ENCODE results near the gene SLC9B2. TPM values are rescaled to one million over a fixed set of nuclear protein-coding genes. Genes with fewer than 3 reads are reported as not detected.

SLC9B2 gene, protein sequence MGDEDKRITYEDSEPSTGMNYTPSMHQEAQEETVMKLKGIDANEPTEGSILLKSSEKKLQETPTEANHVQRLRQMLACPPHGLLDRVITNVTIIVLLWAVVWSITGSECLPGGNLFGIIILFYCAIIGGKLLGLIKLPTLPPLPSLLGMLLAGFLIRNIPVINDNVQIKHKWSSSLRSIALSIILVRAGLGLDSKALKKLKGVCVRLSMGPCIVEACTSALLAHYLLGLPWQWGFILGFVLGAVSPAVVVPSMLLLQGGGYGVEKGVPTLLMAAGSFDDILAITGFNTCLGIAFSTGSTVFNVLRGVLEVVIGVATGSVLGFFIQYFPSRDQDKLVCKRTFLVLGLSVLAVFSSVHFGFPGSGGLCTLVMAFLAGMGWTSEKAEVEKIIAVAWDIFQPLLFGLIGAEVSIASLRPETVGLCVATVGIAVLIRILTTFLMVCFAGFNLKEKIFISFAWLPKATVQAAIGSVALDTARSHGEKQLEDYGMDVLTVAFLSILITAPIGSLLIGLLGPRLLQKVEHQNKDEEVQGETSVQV
- 24.1 TPM for total RNA-seq
- polyA plus RNA-seq = 10 to 100 TPM in 3 of 4 donors, 1 to 10 TPM in 1; 9.7 to 17.7 (median 13.1) TPM

DNA sequence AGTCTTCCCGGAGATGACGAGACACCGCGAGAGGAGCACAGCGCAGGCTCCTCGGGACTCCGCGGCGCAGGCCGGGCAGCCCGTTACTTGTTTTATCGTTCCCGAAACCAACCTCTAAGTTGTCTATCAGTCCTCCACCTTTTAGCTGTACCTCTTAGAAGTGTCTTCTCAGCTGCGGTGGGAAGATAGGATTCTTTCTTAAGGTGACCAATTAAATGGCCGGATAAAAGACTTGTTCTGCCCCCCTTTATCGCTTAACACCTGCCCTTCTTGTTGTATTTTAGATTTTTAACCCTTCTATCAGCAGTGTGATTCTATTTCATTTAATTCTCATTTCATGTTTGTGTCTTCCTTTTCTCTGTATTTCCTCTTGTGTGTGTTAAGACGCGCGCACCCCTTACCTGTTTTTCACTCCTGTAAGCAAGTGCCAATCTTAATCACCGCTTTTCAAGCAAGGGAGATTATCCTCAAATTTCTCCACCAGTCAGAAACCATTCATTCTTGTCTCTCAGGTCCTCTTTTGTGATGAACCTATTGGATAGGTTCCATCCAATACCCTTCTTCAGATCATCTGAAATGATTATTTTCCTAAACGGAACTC lies at the start of gene SLC9B2:
SLC9B2 (minus strand) TSS at position 15 of the 601 bp plus-strand sequence. CDS start 9,211 bp downstream, outside the sequence.
- no peaks in the 10 kb centered on the region for H3K9me3 ChIP-seq (ENCODE audit: control insufficient read depth in 2 of 2, low read length in 2 of 2)
- H3K27me3 ChIP-seq (ENCODE audit: control insufficient read depth, insufficient read depth, low read length) = no peaks in the 10 kb centered on the region
- Mint-ChIP-seq H3K4me3 (peak within 1 kb of the TSS; percentile 92 to 99 (median 98)), H3K27me3 (no peaks in the 10 kb centered on the region), H3K4me1 (peaks cover 23 to 56% (median 38%) of the 10 kb centered on the region in 4 donors), H3K27ac (peak within 1 kb of the TSS; percentile 93 to 99 (median 99)), H3K36me3 (peaks cover 5% of the 10 kb centered on the region), H3K9me3 (no peaks in the 10 kb centered on the region)
- peaks cover 27% of the 10 kb centered on the region for H3K4me1 ChIP-seq (ENCODE audit: control insufficient read depth, insufficient read depth, low read length, poor library complexity, severe bottlenecking)
- H3K4me3 ChIP-seq (ENCODE audit: low read depth, low read length) = peak within 1 kb of the TSS; percentile 87
- DNase-seq (peak in 1 of 3 donors; percentile 66), ATAC-seq (ENCODE audit: low read depth in 2 of 2) (peak; percentile 43 to 52)
- no peaks in the 10 kb centered on the region for H3K36me3 ChIP-seq (ENCODE audit: control insufficient read depth, insufficient read depth, low read length)
- peak within 1 kb of the TSS; percentile 82 for H3K27ac ChIP-seq (ENCODE audit: insufficient read depth, low read length, poor library complexity, severe bottlenecking)

DNA sequence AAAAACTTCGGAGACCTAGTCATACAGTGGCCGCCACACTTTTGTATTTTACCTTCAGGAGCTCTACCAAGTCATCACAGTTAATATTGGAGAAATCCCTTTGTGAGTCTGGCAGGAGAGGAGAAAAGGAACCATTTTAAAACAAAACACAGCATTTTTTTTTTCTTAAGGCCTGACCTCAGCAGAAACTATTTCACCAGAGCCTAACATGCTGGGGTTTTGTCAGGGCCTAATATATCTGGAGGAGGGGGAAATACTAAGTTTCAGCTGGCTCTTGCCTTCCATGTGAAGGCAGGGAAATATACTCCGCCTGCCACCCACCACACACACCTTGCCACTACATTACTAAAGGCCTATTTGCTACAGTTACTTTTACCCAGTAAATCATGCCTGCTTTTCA lies 49.6 kb upstream of the SLC9B2 start:
- Mint-ChIP-seq H3K4me3 (no peak overlapping the region), H3K9me3 (peaks cover 0 to 20% (median 6%) of the 10 kb centered on the region in 7 donors), H3K4me1 (peaks cover 0 to 14% (median 1%) of the 10 kb centered on the region in 4 donors), H3K27me3 (no peaks in the 10 kb centered on the region), H3K36me3 (peaks cover 10% of the 10 kb centered on the region), H3K27ac (no peak overlapping the region)
- no peak for DNase-seq
- Histone ChIP-seq H3K4me3 (ENCODE audit: low read depth, low read length) (no peak overlapping the region), H3K9me3 (ENCODE audit: control insufficient read depth in 2 of 2, low read length in 2 of 2) (peaks cover 4 to 5% of the 10 kb centered on the region in 2 experiments), H3K4me1 (ENCODE audit: control insufficient read depth, insufficient read depth, low read length, poor library complexity, severe bottlenecking) (no peaks in the 10 kb centered on the region), H3K27ac (ENCODE audit: insufficient read depth, low read length, poor library complexity, severe bottlenecking) (no peak overlapping the region), H3K27me3 (ENCODE audit: control insufficient read depth, insufficient read depth, low read length) (no peaks in the 10 kb centered on the region), H3K36me3 (ENCODE audit: control insufficient read depth, insufficient read depth, low read length) (no peaks in the 10 kb centered on the region)
- ATAC-seq (ENCODE audit: low read depth in 2 of 2) = no peak

DNA sequence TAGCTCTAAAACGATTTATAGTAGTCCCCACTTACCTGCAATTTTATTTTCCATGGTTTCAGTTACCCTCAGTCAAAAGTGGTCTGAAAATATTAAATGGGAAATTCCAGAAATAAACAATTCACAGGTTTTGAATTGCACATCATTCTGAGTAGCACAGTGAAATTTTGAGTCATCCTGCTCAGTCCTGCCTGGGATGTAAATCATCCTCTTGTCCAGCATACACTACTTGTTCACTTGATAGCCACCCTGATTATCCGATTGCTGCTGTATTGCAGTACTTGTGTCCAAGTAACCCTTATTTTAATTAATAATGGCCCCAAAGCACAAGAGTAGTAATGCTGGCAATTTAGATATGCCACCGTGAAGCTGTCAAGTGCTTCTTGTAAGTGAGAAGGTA lies 46.6 kb upstream of the SLC9B2 start:
- no peaks in the 10 kb centered on the region for H3K27me3 Mint-ChIP-seq
- H3K4me1 Mint-ChIP-seq = peaks cover 0 to 19% (median 1%) of the 10 kb centered on the region in 4 donors
- Histone ChIP-seq H3K4me3 (ENCODE audit: low read depth, low read length) (no peak overlapping the region), H3K27me3 (ENCODE audit: control insufficient read depth, insufficient read depth, low read length) (no peaks in the 10 kb centered on the region), H3K4me1 (ENCODE audit: control insufficient read depth, insufficient read depth, low read length, poor library complexity, severe bottlenecking) (no peaks in the 10 kb centered on the region), H3K9me3 (ENCODE audit: control insufficient read depth in 2 of 2, low read length in 2 of 2) (peaks cover 0 to 4% of the 10 kb centered on the region in 2 experiments), H3K36me3 (ENCODE audit: control insufficient read depth, insufficient read depth, low read length) (no peaks in the 10 kb centered on the region), H3K27ac (ENCODE audit: insufficient read depth, low read length, poor library complexity, severe bottlenecking) (no peak overlapping the region)
- no peak overlapping the region for H3K27ac Mint-ChIP-seq
- H3K4me3 Mint-ChIP-seq = no peak overlapping the region
- peaks cover 0 to 9% (median 3%) of the 10 kb centered on the region in 7 donors for H3K9me3 Mint-ChIP-seq
- ATAC-seq (ENCODE audit: low read depth in 2 of 2) = no peak
- DNase-seq = no peak
- peaks cover 4% of the 10 kb centered on the region for H3K36me3 Mint-ChIP-seq

DNA sequence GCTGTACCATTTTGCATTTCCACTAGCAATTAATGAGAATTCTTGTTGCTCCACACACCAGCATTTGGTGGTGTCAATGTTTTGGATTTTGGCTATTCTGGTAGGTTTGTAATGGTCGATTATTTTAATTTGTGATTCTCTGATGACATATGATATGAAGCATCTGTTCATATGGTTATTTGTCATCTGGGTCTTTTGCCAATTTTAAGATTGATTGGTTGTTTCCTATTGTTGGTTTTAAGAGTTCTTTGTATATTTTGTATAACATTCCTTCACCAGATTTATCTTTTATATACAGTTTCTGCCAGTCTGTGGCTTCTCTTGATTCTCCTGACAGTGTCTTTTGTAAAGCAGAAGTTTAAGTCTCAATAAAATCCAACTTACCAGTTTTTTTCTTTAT lies 41.6 kb upstream of the SLC9B2 start:
- H3K4me1 ChIP-seq (ENCODE audit: control insufficient read depth, insufficient read depth, low read length, poor library complexity, severe bottlenecking) = no peaks in the 10 kb centered on the region
- no peaks in the 10 kb centered on the region for H3K36me3 Mint-ChIP-seq
- H3K27ac Mint-ChIP-seq = no peak overlapping the region
- H3K36me3 ChIP-seq (ENCODE audit: control insufficient read depth, insufficient read depth, low read length) = no peaks in the 10 kb centered on the region
- H3K4me3 Mint-ChIP-seq = no peak overlapping the region
- H3K27ac ChIP-seq (ENCODE audit: insufficient read depth, low read length, poor library complexity, severe bottlenecking) = no peak overlapping the region
- peaks cover 0 to 1% (median 0%) of the 10 kb centered on the region in 7 donors for H3K9me3 Mint-ChIP-seq
- DNase-seq (no peak), ATAC-seq (ENCODE audit: low read depth in 2 of 2) (no peak)
- no peaks in the 10 kb centered on the region for H3K27me3 Mint-ChIP-seq
- H3K4me3 ChIP-seq (ENCODE audit: low read depth, low read length) = no peak overlapping the region
- H3K9me3 ChIP-seq (ENCODE audit: control insufficient read depth in 2 of 2, low read length in 2 of 2) = no peaks in the 10 kb centered on the region
- no peaks in the 10 kb centered on the region for H3K27me3 ChIP-seq (ENCODE audit: control insufficient read depth, insufficient read depth, low read length)
- peaks cover 0 to 5% (median 0%) of the 10 kb centered on the region in 4 donors for H3K4me1 Mint-ChIP-seq

DNA sequence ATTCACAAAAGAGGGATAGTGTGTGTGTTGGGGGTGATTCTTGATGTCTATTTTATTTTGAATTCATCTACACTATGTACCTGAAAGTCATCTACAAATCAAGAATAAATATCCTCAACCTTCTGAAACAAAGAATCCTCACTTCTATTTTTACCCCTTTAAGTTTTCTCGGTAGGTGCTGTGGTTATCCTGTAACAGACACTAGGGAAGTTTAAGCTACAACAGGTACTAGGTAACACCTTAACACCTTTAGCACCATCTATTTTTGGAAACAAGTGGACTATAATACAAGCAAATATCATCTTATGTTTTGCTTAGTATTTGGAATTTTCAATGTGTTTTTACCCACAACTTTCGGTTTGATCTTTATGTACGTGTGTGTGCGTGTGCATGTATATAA lies 35.0 kb upstream of the SLC9B2 start:
- H3K27me3 Mint-ChIP-seq = no peaks in the 10 kb centered on the region
- peaks cover 1% of the 10 kb centered on the region for H3K36me3 ChIP-seq (ENCODE audit: control insufficient read depth, insufficient read depth, low read length)

DNA sequence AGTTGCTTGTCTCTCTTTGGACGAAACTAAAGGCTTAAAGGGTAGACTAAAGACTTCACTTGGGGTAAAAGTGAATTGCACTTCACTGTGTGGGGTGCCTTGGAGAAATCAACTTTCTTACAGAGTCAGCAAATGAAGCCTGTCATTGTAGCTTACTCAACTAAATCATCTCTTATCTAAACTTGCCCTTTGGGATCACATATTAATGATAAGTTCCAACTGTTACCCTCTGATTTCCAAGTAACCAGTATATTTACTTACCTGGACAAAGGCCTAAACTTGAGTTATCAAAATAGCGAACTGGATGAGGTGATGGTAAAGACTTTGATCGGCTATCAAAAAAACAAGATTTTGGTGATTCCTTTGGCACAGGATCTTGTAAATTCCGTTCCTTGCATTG lies 32.0 kb upstream of the SLC9B2 start:
- no peaks in the 10 kb centered on the region for H3K9me3 Mint-ChIP-seq
- no peak for DNase-seq
- H3K27me3 Mint-ChIP-seq = no peaks in the 10 kb centered on the region
- Histone ChIP-seq H3K9me3 (ENCODE audit: control insufficient read depth in 2 of 2, low read length in 2 of 2) (no peaks in the 10 kb centered on the region), H3K4me1 (ENCODE audit: control insufficient read depth, insufficient read depth, low read length, poor library complexity, severe bottlenecking) (no peaks in the 10 kb centered on the region), H3K27me3 (ENCODE audit: control insufficient read depth, insufficient read depth, low read length) (no peaks in the 10 kb centered on the region), H3K27ac (ENCODE audit: insufficient read depth, low read length, poor library complexity, severe bottlenecking) (no peak overlapping the region), H3K4me3 (ENCODE audit: low read depth, low read length) (no peak overlapping the region), H3K36me3 (ENCODE audit: control insufficient read depth, insufficient read depth, low read length) (peaks cover 1% of the 10 kb centered on the region)
- no peak overlapping the region for H3K4me3 Mint-ChIP-seq
- no peaks in the 10 kb centered on the region for H3K36me3 Mint-ChIP-seq
- no peak for ATAC-seq (ENCODE audit: low read depth in 2 of 2)
- H3K27ac Mint-ChIP-seq = no peak overlapping the region
- peaks cover 3 to 9% (median 4%) of the 10 kb centered on the region in 4 donors for H3K4me1 Mint-ChIP-seq

More for the DNA sequence above, 35.0 kb upstream of the SLC9B2 start:
- Mint-ChIP-seq H3K36me3 (no peaks in the 10 kb centered on the region), H3K4me3 (no peak overlapping the region), H3K9me3 (no peaks in the 10 kb centered on the region), H3K27ac (no peak overlapping the region), H3K4me1 (no peaks in the 10 kb centered on the region)
- Histone ChIP-seq H3K9me3 (ENCODE audit: control insufficient read depth in 2 of 2, low read length in 2 of 2) (no peaks in the 10 kb centered on the region), H3K27ac (ENCODE audit: insufficient read depth, low read length, poor library complexity, severe bottlenecking) (no peak overlapping the region), H3K27me3 (ENCODE audit: control insufficient read depth, insufficient read depth, low read length) (no peaks in the 10 kb centered on the region), H3K4me3 (ENCODE audit: low read depth, low read length) (no peak overlapping the region), H3K4me1 (ENCODE audit: control insufficient read depth, insufficient read depth, low read length, poor library complexity, severe bottlenecking) (no peaks in the 10 kb centered on the region)
- DNase-seq = no peak
- no peak for ATAC-seq (ENCODE audit: low read depth in 2 of 2)

DNA sequence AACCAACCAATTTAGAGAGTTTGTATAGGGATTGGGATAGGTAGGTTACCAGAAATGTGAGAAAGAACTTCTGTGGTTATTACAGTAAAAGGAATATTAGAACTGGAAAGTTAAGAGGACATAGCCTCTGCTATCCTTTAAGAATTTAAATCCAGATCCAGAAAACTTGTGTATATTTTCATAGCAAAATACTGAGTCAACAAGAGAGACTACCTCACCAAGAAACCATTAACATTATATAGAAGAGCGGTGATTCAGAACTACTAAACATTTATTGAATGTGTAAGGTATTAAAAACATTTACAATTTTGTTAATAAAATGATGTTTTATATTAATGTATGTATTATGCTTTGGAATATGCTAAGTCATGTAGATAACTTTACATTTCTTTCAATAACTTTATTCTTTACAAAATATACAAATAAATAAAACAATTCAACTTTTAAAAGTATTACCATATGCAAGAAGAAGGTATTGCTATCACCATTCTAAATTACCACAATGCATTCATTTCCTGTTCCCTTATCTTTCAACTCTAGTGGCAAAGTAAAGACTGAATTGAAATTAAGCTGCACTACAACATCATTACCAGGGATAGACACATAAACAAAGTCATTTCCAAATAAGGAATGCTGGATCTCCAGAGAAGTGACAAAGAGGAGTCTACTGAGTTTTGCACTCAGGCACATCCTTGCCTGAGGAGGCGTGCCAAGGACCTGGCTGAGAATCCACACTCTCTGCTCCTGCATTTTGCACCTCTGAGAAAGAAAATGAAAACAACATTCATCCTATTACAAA lies 29.2 kb upstream of the SLC9B2 start:
- Histone ChIP-seq H3K27me3 (ENCODE audit: control insufficient read depth, insufficient read depth, low read length) (no peaks in the 10 kb centered on the region), H3K4me1 (ENCODE audit: control insufficient read depth, insufficient read depth, low read length, poor library complexity, severe bottlenecking) (no peaks in the 10 kb centered on the region), H3K4me3 (ENCODE audit: low read depth, low read length) (no peak overlapping the region), H3K36me3 (ENCODE audit: control insufficient read depth, insufficient read depth, low read length) (peaks cover under 1% of the 10 kb centered on the region), H3K27ac (ENCODE audit: insufficient read depth, low read length, poor library complexity, severe bottlenecking) (no peak overlapping the region), H3K9me3 (ENCODE audit: control insufficient read depth in 2 of 2, low read length in 2 of 2) (no peaks in the 10 kb centered on the region)
- H3K9me3 Mint-ChIP-seq = no peaks in the 10 kb centered on the region
- ATAC-seq (ENCODE audit: low read depth in 2 of 2) (no peak), DNase-seq (no peak)
- H3K4me1 Mint-ChIP-seq = peaks cover 3 to 9% (median 4%) of the 10 kb centered on the region in 4 donors
- H3K27me3 Mint-ChIP-seq = no peaks in the 10 kb centered on the region
- H3K27ac Mint-ChIP-seq = no peak overlapping the region
- H3K36me3 Mint-ChIP-seq = no peaks in the 10 kb centered on the region
- no peak overlapping the region for H3K4me3 Mint-ChIP-seq
